ENCODE data around the gene RNU1-3.
"Not testable (repeated sequence)": the region's sequence is repeated elsewhere in the genome, so short reads cannot be mapped to it uniquely, and the experiment has no call there.

RNU1-3 gene

DNA sequence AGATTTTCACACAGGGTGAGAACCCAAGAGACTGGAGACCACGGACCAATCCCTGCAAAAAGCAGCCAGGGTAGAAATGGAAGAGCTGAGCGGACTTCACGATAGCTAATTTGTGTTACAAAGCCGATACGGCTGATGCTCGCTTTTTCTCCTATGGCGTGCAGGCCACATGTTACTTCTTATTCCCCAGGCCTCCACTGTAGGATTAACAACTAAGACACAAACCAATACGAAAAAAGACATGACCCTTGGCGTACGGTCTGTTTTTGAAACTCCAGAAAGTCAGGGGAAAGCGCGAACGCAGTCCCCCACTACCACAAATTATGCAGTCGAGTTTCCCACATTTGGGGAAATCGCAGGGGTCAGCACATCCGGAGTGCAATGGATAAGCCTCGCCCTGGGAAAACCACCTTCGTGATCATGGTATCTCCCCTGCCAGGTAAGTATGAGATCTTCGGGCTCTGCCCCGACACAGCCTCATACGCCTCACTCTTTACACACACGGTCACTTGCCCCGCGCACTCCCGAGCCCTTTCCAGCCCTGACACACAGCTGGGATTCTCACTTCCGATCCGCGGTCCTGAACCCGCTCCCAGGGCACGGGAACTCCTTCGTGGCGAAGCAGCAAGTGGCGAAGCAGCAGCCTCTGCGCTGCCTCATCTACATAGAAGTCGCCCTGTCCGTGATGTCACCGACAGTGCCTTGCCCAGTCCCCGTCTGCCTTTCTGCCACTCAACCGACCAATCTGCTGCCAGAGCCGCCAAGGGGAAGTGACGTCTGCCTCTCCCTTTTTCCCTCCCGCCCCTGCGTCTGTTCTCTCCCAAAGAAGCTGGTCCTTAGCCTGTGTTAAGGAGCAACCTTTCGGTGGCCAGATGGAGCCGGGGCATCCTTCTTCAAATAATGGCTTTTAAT is at the start of gene RNU1-3:
Gene RNU1-3, minus strand, starts transcription at position 447 of the 912 bp plus-strand sequence.
- DNase-seq, result not testable (repeated sequence)

DNA sequence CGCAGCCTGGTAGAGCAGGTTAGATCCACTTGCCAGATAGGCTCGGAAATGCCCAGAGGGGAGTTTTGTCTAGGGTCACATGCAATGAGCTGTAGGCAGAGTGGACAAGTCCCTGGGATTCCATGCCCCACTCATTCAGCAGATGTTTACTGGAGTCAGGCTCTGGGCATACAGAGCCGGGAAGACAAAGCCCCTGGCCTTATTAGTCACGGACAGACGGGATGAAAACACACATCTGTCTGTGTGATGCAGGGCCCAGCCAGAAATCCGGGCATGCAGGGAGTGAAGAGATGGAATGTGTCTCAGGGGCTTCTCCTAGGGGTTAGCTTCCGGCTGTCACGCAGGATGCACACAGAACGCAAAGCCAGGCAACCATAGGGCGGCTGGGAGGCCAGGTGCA is 46.7 kb upstream of the RNU1-3 start:
- not testable (repeated sequence) for DNase-seq

DNA sequence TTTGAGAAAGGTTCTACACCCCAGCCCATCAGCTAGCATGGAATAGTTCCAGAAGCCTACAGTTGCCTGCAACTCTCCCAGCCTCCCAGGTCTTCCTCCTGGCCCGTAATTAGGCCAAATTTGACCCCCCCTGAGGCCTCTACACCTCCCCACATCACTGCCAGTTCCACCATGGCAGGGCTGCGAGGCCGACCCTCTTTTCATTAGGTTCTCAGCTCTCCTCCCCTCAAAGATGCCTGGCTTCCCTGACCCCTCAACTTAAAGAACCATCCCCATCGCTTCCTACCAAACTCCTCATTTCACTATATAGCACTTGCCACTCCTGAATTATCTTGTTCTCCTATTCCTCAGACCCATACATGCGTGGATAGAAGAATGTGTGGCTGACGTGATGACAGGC is 46.2 kb upstream of the RNU1-3 start:
- not testable (repeated sequence) for DNase-seq

DNA sequence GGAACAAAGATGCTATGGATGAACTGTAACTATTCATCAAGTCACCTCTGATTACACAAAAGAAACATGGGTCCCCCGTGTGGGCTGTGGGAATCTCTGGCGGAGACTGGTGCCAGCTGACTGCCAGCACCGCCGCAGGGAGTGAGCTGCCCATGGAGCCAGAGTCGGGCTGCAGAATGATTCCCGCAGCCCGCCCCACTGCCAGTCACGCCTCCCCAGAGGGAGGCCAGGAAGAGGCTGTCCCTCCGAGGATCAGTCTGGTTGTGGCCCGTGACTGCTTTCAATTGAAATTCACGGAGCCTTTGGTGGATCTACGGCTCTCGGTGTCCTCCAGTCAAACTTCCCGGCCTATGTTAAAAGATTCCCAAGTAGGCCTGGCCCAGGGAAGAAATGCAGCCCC is 45.8 kb upstream of the RNU1-3 start:
- not testable (repeated sequence) for DNase-seq

DNA sequence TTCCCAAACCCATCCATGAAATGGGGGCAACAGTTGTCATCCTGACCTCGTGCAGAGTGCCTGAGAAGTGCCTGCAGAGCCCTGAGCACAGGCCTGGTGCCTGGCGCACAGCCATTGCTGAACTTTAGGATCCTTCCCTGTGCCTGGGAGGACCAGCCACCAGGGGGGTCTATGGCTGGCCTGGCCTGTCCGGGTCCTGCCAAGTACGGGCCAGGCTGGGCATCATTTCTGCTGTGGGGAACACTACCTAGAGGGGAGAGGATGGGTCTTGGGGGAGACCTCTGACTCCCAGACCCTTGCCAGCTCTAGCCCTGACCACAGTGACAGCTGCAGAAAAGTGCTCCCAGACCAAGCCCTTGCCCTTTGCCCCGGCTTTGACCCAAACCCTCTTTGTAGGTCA is 45.4 kb upstream of the RNU1-3 start:
- not testable (repeated sequence) for DNase-seq

DNA sequence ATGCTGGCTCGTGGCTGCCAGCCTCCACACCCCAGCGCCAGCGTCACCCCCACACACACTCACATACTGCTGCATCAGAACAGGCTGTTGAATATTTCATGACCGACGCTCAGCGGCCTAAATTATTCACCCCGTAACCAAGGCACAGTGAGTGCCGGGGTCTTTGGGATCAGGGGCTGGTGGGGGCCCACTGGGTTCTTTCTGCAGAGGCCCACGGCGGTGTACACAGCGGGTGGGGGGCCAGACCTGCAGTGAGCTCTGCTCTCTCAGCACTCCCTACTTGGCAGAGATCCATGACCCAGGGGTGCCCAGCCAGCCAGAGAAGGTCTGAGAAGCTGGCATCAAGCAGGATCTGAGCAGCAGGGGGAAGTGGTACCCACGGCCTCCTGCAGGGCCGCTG is 43.9 kb upstream of the RNU1-3 start:
- not testable (repeated sequence) for DNase-seq

DNA sequence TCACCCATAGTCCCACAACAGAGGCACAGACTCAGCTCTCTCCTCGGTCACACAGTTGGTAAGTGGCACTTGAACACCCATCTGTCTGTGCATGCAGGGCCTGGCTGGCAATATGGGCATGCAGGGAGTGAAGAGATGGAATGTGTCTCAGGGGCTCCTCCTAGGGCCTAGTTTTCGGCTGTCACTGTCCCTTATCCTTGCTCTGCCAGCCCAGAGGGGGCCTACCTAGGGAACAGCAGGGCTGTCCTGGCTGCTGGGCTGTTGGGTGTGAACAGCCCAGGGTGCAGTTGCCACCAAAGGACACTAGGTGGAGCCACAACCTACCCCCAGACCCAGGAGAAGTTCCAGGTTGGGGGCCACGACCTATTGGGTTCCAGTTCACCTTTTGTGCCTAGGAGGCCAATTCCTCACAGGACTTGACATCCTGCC is 42.9 kb upstream of the RNU1-3 start:
- DNase-seq, result not testable (repeated sequence)

DNA sequence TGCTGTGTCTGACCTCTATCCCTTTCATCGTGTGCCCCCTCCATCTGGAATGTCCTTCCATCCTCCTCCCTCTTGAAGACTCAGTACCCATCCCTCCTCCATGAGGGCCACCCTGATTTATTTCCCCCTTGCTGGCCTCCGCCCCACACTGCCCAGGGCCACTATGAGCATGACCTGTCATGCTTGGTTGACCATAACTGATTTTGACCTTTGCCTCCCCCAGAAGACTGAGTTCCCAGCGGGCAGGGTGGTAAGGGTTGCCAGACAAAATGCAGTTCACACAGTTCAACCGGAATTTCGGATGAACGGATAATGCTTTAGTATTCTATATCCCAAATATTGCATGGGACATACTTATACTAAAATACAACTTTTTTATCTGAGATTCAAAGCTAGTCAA is 42.0 kb upstream of the RNU1-3 start:
- not testable (repeated sequence) for DNase-seq

DNA sequence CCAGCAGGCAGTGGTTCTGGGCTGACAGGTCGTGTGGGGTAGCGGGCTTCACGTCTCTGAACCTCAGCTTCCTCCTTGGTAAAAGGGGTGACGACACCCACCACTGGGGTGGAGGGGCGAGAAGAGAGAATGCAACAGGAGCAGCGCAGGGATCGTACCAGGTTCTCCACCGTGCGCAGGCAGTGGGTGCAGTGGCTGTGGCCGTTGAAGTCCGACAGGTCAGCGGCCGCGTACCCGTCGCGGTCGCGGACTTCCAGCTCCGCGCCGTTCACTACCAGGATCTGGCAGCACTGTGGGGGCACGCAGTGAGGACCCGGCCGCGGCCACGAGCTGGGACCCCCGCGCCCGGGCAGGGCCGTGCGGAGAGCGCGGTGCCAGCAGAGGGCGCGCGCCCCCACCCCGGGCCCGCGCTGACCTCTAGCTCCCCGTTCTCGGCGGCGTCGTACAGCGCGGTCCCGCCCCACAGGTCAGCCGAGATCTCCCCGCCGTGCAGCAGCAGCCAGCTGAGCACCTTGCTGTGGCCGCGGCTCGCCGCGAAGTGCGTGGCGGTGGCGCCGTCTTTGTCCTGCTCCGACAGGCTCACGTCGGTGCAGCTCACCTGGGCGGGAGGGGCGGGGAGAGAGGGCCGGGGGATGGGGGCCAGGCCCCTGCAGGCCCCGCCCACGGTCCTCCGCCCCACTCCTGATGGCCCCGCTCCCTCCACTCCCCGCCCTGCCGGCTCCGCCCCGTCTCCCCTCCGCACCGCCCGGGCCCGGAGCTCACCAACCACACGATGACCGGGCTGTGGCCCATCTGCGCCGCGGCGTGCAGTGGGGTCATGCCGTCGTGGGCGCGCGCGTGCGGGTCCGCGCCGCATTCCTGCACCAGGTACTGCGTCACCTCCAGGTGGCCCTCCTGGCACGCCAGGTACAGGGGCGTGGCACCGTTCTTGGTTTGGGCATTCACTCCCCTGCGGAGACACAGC is 40.7 kb upstream of the RNU1-3 start:
- DNase-seq, result not testable (repeated sequence)

DNA sequence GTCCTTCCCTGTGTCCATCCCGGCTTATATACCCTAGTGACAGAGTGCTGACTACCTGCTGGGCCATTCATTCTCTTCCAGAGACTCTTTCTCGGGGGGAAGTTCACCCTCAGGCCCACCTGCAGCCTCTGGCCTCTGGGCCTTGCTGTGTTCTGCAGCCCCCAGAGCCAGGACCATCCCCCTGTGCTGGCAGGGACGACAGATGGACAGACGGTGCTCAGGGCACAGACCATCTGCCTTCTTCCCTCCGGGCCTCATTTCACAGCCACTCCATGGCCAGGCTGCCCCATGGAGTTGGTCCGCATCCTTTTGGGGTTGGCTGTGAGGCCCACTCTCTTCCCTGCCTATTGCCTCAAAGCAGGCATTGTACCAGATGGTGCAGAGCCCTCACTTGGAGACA is 39.6 kb upstream of the RNU1-3 start:
- not testable (repeated sequence) for DNase-seq

DNA sequence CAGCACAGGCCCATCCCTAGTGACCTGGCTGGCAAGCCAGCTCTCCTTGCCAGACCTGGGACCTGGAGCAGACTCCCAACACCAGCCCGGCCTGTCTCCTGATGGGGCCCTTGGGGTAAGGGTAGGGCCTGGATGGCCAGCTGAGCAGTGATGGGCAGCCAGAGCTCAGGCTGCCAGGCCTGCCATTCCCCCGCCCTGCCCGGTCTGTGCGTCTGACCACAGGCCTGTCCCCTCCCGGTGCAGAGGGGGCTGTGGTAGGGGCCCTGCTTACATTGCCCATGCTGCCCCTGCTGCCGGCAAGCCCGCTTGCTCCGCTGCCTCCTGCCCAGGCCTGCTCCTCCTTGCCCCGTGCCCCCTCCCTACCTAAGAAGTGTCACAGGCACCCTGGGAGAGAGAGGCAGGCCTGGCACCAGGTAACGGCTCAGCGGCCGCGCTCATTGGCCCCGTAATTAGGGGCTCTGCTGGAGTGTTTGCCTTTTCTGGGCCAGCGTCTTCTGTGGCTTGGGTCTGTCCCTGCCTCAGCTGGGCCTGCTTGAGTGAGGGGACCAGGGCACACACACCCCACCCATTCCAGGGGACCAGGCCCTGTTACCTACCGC is 37.9 kb upstream of the RNU1-3 start:
- DNase-seq, result not testable (repeated sequence)

DNA sequence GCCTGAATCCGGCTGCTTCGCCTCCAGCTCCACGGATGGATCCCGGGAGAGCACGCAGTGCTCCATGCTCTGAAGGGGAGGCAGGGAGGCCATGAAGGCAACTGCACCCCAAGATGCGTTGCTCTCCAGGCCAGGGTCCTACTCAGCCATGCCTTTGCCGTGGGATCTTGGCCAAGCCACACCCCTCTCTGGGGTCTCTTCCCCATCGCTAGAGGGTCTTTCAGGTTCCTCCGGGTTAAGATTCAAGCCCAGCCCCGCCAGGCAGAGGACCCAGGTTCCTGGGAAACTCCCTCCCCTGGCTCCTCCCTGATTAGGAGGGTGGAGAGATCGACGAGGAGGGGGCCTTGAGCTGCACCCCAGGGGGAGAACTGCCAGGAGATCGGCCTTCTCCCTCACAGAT is 37.3 kb upstream of the RNU1-3 start:
- not testable (repeated sequence) for DNase-seq

DNA sequence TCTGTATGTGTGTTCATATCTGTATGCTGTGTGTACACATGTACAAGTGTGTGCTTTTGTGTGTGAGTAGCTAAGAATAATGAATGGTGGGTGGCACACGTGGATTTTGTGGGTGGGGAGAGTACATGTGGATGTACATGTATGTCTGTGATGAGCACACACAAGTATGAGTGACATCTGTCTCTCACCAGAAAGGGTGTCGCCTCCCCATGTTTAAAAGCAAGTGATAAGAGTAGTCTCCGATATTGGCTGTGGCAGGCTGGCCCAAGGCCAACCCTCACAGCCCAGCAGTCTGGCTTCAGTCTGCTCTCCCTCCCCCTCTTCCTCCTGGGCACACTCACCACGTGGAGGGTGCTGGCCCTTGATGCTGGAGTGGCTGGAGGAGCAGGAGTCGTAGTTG is 36.9 kb upstream of the RNU1-3 start:
- DNase-seq, result not testable (repeated sequence)

DNA sequence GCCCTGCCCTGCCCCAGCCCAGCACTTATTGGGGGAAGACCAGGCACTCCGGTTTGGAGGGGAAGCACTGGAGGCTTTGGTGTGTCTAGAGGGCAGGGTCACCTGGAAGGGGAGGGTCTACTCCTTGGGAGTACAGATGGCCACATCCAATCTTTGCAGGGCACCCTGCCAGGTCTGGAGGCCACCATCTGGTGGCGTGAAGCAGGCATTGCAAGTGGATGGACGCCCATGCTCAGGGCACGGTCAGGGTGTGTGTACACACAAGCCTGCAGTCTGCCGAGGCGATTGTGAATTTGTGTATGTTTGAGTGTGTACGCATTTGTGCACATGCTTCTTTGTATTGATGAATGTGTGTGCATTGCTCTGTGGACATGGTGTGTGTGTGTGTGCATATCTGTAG is 36.4 kb upstream of the RNU1-3 start:
- DNase-seq, result not testable (repeated sequence)

DNA sequence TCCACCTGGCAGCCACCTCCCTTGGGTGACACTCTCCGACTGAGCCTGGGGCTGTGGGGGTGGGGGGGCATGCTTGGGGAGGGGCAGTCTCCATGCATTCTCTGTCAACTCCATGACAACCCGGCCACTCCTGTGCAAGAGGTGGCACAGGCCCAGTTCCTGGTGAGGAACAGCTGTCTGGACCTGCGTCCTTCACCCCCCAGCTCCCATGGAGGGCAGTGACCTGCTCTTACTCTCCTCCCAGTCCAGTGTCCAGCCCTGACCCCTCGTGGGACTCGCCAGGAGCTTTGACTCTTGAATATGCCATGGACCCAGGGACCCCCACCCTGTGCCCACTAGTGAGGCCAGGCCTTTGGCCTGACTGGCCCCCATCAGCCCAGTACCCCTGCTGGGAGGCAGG is 35.5 kb upstream of the RNU1-3 start:
- DNase-seq, result not testable (repeated sequence)

DNA sequence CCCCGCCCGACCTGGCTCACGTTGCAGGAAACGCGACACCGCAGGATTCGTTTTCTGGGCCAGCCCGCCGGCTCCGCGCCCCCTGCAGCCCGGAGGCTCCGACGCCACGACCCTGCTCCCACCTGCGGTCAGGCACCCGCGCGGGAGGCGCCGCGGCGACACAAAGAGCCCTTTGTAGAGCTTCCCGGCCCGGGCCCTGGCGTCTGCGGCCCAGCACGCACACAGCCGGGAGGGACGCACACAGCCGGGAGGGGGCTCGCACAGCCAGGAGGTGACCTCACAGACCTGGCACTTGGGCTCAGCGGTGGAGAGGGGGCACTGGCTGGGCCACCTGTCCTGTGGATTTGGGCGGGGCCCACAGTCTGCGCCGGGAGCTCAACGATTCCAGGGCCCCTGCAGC is 34.4 kb upstream of the RNU1-3 start:
- DNase-seq, result not testable (repeated sequence)

DNA sequence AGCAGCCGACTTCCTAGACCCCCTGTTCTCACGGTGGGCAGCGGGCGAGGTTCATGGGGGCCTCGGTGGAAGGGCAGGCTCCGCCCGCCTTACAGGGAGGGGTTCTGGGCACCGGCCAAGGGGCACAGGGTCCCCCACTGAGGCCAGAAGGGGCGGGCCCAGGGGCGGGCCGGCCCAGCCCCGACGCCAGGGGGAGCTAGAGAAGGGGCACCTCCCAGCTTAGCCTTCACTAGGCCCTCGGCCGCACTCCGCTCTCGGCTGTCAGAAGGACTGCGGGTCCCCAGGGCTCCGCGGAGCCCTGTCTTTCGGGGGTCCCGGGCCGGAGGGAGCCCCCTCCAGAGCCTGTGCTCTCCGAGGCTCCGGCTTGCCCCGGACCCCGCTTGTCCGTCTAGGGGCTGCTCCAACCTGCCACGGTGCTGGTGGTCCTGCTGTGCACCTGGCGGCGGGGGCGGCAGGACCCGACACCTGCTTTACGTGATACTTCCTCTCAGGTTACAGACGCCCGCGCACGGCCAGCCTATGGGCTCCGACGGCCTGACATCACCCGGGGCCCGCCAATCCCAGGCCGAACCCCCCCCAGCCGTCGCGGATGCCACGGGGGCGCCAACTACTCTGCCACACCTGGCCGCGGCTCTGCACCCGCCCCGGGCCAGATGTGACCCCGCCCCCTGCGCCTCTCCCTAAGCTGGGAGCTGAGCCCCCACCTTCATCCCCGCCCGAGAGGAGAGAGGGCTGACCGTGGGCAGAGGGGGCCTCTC is 33.6 kb upstream of the RNU1-3 start:
- not testable (repeated sequence) for DNase-seq

DNA sequence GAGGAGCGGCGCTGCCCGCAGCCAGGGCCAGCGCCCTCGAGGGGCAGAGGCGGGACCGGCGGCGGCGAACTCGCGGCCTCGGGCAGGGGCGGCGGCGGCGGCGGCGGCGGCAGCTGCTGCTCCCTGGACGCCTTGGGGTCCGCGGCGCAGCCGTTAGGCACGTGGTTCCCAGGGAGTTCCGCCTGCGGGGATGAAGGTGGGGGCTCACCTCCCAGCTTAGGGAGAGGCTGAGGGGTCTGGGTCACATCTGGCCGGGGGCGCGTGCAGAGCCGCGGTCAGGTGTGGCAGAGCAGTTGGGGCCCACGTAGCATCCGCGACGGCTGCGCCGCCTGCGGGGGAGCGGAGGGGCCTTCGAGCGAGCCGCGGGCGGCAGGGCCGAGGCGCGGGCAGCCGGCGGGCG is 32.7 kb upstream of the RNU1-3 start:
- not testable (repeated sequence) for DNase-seq

DNA sequence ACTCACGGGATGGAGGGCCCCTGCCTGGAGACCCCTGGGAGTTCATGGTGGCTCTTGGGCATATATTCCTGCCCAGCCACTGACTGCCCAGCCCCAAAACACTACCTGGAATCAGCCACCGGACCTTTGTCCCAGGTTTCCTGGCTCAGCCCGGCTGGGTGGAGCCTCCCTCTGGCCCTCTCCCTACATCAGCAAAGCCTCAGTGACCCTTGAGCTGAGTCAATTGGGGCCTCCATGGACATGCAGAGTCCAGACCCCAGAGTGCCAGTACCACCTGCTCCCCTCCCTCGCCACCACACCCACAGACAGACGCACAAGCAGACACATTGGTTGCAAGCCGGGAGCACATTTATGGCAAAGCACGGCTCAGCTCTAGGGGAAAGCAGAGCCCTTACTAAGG is 30.4 kb upstream of the RNU1-3 start:
- not testable (repeated sequence) for DNase-seq

DNA sequence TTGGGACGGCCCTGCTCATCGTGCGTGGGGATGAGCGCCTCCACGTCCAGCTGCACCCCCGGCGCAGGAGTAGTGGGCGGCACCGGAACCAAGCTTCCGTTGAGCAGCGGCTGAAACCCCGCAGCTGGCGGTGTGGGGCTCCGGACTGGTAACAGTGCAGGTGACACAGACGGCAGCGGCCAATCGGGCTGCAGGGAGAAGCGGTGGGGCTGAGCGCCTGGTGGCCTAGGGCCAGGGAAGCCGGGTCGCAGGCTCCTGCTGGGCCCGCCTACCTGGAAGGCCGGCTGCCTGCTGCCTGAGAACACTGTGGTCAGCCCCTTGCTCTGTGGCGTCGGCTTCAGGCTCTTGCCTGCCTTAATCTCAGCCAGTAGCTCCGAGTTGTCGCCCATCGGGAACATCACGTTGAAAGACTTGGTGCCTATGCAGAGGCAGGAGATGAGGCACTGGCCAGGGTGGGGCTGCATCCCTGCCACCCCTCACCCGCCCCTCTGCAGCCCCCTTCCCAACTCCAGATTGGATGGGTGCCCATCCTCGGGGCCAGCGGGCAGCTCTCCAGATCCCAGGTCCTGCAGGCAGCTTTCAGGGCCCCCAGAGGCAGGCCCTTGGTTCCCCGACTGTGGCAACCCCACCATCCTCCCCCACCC is 29.9 kb upstream of the RNU1-3 start:
- not testable (repeated sequence) for DNase-seq

DNA sequence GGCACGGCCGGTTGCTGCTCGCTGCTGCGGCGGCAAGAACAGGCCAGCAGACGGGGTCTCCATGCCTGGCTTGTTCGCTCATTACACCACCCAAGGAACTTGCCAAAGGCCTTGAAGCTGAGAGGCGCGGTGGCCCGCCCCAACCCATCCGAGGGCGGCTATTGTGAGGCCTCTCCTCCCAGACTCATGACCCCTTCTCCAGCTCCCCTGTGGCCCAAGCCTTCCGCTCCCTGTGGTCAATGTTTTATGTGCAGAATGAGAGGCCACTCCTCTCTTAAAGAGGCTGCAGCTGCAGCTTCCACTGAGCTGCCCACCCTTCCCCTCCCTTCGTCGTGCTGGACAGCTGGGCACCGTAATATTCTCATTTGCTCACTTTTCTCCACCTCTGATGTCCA is 27.6 kb upstream of the RNU1-3 start:
- DNase-seq, result not testable (repeated sequence)

All from activated CD4-positive, CD25-positive, alpha-beta regulatory T cell (primary cell).